Head of caudate nucleus (tissue), 42 donors: ENCODE data around the gene LIMS2.
A peak's percentile ranks its signal among the peaks of the same experiment; 100 is the strongest.

Experiments
- DNase-seq, 42 donors: peaks; one replicate each; pipeline versions ENCODE4 v3.0.0 to v3.0.0-alpha.2; 2020 to 2021; ENCODE audit warnings: mixed read lengths in 7 of 42
- intact Hi-C: fragments of 100-400 bp; cut with DNase I; formaldehyde crosslinking; loops from one replicate; pipeline ENCODE4 v1.15.0; 2022

LIMS2 gene

DNA sequence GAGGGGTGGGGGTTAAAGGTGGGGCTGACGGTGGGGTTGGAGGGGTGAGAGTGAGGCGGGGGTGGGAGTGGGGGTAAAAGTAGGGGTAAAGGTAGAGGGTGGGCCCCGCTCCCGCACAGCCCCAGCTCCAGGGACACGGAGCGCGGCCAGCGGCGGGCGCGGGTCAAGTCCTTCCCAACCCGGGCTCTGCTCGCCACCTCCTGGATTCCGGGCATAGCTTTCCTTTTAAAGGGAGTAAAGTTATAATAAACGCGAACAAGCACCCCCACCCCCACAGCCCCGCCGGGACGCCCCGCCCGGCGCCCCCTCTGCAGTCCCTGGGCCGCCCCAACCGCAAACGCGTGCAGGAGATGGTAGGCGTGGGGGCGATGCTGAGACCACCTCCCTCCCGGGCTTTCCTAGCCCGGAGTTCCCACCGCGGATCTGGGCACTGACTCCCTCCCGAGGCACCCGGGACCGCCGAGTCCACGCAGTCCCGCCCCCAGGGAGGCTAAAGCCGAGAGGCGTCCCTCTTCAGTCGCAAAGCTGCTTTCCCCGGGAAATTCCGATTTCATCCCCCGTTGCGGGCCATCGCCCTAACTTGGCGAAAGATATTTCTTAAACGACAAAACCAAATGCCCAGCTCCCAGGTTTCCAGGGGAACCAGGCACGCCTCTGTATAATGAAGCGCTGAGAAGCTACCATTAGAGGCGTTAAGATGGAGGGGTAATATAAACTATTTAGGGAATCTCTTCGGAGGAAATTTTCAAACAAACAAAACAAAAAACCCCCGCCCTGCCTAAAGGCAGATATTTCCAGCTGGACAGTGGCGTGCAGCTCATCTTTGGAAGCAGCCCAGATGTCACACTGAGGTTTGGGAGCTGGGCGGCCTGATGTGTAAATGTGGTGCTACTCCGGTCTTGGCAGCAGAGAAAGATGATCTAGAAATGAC is at the start of gene LIMS2:
TSS of gene LIMS2 (minus strand) at position 200 of the 931 bp plus-strand sequence. CDS start 506 bp downstream, outside the sequence.
- peak in 12 of 42 donors; percentile 17 to 63 (median 44) for DNase-seq
- intact Hi-C loops, result no loop called here

GRCh38 chr2:127722807-127723206 is 47.5 kb upstream of the LIMS2 start:
- no peak for DNase-seq
- intact Hi-C loops, result no loop called here

GRCh38 chr2:127721978-127722355 is 46.6 kb upstream of the LIMS2 start:
- no peak for DNase-seq
- intact Hi-C loops, result no loop called here

GRCh38 chr2:127721311-127721977 is 46.1 kb upstream of the LIMS2 start:
- no peak for DNase-seq
- intact Hi-C loops, result no loop called here

DNA sequence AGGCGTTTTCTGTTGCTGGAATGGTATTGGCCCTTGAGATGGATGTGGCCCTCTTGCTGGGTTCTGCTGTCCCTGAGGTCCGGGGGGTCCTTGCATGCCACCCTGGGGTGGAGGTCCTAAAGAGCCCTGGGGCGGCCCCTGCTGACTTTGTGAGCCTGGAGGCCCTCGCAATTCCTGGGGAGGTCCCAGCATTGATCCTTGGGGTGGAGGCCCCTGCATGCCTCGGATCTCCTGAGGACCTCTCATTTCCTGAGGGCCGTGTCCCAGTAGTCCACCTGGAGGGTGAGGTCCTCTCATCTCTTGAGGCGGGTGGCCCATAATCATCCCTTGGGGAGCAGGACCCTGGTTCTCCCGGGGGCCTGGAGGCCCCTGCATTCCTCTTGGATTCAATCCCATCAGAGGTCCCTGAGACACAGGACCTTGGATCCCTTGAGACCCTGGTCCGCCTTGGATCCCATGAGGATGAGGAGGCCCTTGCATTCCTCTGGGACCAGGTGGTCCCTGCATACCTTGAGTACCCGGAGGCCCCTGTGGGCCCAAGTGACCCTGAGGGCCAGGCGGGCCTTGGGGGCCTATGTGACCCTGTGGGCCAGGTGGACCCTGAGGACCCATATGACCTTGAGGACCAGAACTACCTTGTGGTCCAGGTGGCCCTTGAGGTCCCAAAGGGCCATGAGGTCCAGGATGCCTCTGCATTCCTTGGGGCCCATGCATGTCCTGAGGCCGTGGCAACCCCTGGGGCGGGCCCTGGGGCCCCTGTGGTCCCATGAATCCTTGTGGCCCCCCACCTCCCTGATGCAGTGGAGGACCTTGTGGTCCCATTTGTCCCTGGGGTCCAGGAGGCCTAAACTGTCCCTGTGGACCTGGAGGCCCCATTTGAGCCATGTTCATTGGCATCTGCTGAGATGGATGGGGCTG is 44.2 kb upstream of the LIMS2 start:
- intact Hi-C loops, result no loop called here
- no peak for DNase-seq

DNA sequence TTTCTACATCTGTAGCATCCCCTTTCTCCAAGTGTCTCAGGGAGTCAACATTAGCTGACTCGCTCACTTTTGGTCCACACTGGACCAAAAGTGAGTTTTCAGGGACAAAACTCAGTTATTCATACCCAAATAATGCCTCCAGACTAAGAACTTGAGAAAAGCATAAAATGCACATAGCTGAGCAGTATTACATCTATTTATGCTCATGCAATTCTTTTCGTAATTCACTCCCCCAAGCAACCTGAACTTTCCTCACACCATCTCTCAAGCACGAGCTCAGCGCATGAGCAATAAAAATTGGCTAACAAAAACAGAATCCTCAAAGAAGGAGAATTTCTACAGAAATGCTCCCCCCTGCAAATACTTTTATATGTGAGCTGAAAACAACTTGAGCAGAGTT is 42.9 kb upstream of the LIMS2 start:
- intact Hi-C loops, result no loop called here
- no peak for DNase-seq

DNA sequence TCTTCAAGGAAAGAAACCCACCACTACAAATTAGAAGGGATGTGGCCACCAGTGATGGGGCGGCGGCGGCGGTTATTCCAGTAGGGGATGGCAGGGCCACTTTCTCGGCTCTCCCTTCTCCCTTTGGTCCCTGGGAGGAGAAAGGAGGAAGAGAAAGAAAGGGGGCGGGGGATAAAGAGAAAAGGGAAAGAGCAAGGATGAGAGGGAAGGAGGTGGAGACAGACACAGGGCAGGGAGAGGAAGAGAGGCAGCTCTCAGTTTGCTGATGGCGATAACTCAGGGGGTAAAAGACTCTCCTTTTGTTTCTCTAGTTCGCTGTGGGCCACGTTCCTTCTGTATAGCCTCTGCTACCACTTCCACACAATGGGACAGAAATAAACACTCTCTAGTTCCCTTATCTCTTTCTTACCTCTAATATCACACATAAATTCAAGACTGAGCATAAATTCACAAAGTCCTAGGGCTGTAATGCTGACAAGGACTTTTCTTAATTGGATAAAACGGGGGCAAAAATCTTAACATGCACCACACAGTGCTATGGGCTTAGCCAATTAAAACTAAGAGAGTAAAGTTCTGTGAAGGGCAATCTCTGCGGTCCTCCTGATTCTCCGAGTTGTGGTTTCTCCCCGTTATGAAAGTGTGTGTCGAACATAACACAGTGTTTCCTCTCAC is 40.6 kb upstream of the LIMS2 start:
- intact Hi-C loops, result no loop called here
- DNase-seq, result no peak

- intact Hi-C loops, result no loop called here
These were observed 38.2 kb upstream of the LIMS2 start for GRCh38 chr2:127713562-127713961.

DNA sequence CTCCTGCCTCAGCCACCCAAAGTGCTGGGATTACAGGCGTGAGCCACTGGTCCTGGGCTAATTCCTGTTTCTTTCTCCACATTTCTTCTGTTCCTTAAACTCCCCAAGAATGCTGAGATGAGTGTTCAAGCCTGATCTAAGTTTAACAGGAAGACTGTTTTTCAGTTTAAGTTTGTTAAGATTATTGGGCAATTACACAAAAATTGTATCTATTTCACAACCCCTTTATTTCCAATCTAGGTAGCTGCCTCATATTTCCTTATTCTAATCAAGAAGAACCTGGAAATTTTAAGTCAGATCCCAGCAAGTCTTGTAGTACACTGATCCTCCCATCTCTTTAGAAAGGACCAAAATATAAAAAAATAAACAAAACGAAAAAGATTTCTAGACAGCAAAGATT is 37.7 kb upstream of the LIMS2 start:
- no peak for DNase-seq
- intact Hi-C loops, result no loop called here

More at GRCh38 chr2:127713562-127713961, 38.2 kb upstream of the LIMS2 start:
- DNase-seq, result no peak

DNA sequence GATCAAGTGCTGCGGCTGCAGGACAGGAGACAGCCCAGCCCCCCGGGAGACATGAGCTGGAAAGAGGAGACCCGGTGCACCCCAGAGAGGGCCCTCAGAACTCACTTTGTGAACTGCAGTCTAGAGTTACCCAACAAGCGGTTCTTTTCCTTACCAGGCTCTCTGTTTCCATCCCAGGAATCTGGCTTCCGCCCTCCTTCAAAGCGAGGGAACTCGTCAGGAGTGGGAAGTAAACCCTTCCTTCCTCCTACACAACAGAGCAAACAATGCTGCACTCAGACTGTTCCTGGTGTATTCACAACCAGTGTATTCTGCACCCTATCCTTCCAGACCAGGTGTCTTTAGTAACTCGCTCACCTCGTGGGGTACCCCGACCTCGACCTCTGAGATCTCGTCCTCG is 34.0 kb upstream of the LIMS2 start:
- intact Hi-C loops, result no loop called here
- peak in 14 of 42 donors; percentile 8 to 67 (median 34) for DNase-seq

DNA sequence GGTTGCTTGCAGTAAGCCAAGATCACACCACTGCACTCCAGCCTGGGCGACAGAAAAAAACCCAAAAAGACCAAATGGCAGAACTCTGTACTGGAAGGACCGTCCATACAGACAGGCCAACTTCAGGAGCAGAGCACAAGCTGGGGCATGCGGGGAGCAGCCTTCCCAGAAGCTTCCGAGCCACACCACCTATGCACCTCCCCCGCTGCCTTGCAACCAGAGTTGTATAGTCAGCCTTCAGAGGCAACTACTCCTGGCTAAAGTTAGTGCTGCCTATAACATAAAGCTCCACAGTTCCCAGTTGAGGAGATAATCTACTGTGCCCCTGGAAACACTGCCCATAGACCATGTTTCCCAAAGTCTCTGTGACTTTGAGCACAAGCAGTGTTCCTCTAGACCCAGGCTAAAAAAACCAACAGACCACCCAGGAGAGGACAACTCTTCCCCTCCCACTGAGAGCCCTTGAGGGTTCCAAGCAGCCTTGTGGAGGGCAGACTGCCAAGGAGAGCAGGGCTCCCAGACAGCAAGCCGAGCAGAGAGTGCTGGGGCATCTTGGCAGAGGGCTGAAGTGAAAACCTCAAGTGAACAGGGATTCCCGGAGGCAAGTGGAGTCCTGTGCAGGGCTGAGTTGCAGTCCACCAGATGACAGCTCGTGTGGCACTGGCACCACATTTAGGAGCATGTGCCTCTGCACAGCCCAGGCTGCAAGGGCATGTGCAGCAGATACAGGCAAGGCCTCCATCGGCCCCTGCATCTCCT is 32.7 kb upstream of the LIMS2 start:
- intact Hi-C loops, result no loop called here
- peak in 16 of 42 donors; percentile 18 to 66 (median 37) for DNase-seq

- intact Hi-C loops, result no loop called here
- DNase-seq, result no peak
These were observed 31.1 kb upstream of the LIMS2 start for GRCh38 chr2:127706215-127706990.

DNA sequence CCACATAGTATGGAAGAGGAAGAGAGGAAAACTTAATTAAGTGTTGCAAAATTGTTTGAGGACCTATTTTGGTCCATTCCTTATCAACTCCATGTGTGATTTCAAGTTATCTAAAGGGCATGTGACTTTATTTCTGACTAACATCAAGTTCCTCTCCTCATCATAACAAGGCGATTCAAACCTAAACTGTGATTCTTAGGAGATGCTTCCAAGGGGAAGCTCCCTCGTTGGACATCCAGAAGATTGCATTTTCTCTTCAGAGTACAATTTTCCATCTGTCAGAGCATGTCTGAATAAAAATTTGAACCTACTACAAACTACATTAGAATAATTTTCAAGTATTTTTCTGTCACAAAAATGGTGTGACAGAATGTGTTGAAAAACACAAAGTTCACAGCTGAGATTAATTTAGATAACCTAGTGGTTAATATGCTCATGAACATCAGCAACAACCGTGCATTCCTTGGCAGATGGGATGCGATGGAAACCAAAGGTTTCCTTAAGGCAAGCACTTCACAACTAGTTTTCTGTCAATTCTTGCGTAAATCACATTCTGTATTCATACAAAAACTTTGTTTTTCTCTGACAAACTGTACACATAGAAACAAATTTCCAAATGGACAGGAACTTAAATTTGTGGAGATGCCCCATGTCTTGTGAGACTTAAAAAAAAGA is 30.2 kb upstream of the LIMS2 start:
- DNase-seq, result no peak
- intact Hi-C loops, result no loop called here

DNA sequence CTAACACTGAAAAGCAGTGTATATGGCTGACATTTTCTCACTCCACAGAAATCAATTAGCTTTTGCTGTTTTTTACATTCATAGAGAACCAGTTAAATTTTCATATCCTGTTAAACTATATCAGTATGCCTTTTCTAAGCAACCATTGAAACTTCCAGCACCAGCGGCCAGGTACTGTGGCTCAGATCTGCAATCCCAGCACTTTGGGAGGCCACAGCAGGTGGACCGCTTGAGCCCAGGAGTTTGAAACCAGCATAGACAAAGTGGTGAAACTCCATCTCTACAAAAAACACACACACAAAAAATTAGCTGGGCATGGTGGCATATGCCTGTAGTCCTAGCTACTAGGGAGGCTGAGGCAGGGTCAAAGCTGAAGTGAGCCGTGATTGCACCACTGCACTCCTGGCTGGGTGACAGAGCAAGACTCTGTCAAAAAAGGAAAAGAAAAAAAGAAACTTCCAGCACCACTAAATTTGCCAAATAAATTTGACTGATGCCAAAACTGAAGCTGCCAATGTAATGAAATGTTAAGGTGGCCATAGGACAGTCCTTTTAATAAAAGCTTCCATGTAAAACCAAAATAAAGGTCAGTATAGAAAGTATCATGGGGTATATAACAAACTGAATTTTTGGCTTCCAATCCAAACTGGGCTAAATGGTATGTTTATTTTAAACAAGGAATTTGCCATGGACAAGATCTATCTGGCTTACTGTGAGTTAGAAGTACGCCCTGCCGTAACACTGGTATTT is 29.5 kb upstream of the LIMS2 start:
- intact Hi-C loops, result loop anchor here (5.0 kb wide), 2 partner anchors 58 to 178 kb away; partner anchors contain the start of genes GPR17 and IWS1
- DNase-seq, result no peak

DNA sequence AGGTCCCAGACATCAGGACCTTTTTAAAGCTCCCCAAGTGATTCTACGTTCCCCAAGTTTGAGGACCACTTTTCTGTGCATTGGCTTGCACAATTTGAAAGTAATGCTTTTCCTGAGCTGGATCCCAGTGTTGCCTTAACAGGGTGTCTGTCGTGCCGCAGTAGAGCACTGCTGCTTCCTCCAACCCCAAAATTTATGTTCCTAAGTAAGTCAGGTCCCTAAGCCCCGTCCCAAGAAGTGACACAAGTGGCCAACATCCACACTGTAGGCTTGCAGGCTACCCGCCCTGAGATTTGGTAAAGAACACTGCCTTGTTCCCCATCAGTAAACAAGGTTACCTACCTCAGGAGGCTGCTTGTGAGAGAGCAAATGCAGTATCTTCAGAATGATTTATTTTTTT is 28.0 kb upstream of the LIMS2 start:
- DNase-seq, result peak in 1 of 42 donors; percentile 19
- intact Hi-C loops, result loop anchor here (5.0 kb wide), 2 partner anchors 56 to 176 kb away; partner anchors contain the start of genes GPR17 and IWS1
